ENCODE data around the gene LRRC74B. TPM values are rescaled to one million over a fixed set of nuclear protein-coding genes. Genes with fewer than 3 reads are reported as not detected.
"Not testable (repeated sequence)": the region's sequence is repeated elsewhere in the genome, so short reads cannot be mapped to it uniquely, and the experiment has no call there.

Gene LRRC74B
- polyA plus RNA-seq, 3 donors: not detected

DNA sequence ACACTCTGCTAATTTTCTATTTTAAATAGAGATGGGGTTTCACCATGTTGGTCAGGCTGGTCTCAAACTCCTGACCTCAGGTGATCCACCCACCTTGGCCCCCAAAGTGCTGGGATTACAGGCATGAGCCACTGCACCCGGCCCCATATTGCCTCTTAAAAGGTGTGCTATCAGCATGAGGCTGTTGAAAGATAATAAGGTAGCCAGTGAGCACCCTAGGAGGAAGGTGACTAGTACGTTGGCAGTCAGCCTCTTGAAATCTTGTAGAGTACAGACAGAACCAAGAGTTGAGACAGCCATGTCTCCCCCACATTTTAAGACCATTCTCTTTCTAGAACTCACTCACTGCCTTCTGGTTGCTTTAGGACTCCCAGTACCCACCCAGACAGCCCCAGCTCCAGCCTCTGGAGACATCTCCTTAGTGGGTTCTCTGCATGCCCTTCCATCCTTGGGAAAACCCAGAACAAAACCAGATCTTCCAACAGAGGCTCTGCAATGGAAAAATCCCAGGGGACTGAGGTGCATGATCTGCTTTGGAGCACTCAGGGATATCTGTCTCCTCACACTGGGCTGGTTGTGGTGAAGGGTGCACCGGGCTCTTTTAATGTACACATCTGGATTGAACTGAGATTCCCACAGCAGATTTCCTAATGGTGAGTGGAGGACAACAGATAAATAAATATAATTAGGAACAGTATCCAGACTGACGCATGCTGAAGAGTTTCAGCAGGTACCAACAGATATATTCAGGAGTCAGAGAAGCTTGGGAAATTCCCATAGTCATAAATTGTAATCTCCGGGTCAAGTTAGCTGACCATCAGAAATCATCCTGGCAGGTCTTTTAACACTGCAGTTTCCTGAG lies 49.4 kb downstream of the LRRC74B start:
- no peak overlapping the region for H3K4me3 ChIP-seq (replicated peaks in 1 of 3; ENCODE audit: low read depth in 2 of 3, low read length in 3 of 3)
- H3K9me3 ChIP-seq (replicated peaks in 1 of 2; ENCODE audit: control insufficient read depth in 1 of 2, insufficient read depth in 1 of 2, low read length in 2 of 2): no peaks in the 10 kb centered on the region
- no peak overlapping the region for H3K9ac ChIP-seq (ENCODE audit: insufficient read depth, low read length, poor library complexity, severe bottlenecking)
- H3K27ac Mint-ChIP-seq: peak overlapping the region in 1 of 7 donors; percentile 42
- H3K36me3 Mint-ChIP-seq: no peaks in the 10 kb centered on the region
- H4K20me1 ChIP-seq (ENCODE audit: insufficient read depth, low read length): no peaks in the 10 kb centered on the region
- no peaks in the 10 kb centered on the region for H3K79me2 ChIP-seq (ENCODE audit: insufficient read depth, low read length)
- no peaks in the 10 kb centered on the region for H3K36me3 ChIP-seq (replicated peaks in 1 of 2; ENCODE audit: control insufficient read depth in 1 of 2, insufficient read depth in 2 of 2, low read length in 2 of 2)
- DNase-seq: no peak
- H3K27me3 Mint-ChIP-seq (ENCODE audit: low read depth in 3 of 3): peaks cover 3 to 9% (median 6%) of the 10 kb centered on the region in 3 donors
- no peaks in the 10 kb centered on the region for H3K4me1 Mint-ChIP-seq
- H3K9me3 Mint-ChIP-seq: no peaks in the 10 kb centered on the region
- H3K27ac ChIP-seq (ENCODE audit: low read depth in 1 of 2, low read length in 2 of 2): no peak overlapping the region
- WGBS (ENCODE audit: insufficient coverage): 100% methylated on average over 3 of the region's 5 CpGs
- no peak for TF ChIP-seq CTCF (IDR thresholded peaks at IDR 0.05)
- H3K4me1 ChIP-seq (ENCODE audit: control insufficient read depth in 1 of 2, insufficient read depth in 2 of 2, low read length in 2 of 2): no peaks in the 10 kb centered on the region
- intact Hi-C loops (cut with micrococcal nuclease): no loop called here
- H3K27me3 ChIP-seq (ENCODE audit: control insufficient read depth in 2 of 2, insufficient read depth in 2 of 2, low read length in 2 of 2): no peaks in the 10 kb centered on the region
- H3K4me3 Mint-ChIP-seq: no peak overlapping the region
- H3K4me2 ChIP-seq (replicated peaks; ENCODE audit: extremely low read depth, low read length, poor library complexity, severe bottlenecking): no peak overlapping the region
- H2AFZ ChIP-seq (ENCODE audit: insufficient read depth, low read depth, low read length, poor library complexity, severe bottlenecking): no peak overlapping the region

- H3K36me3 ChIP-seq (replicated peaks in 1 of 2; ENCODE audit: control insufficient read depth in 1 of 2, insufficient read depth in 2 of 2, low read length in 2 of 2): no peaks in the 10 kb centered on the region
- Mint-ChIP-seq H3K27ac (no peak overlapping the region), H3K9me3 (no peaks in the 10 kb centered on the region), H3K4me3 (no peak overlapping the region), H3K4me1 (no peaks in the 10 kb centered on the region), H3K36me3 (no peaks in the 10 kb centered on the region), H3K27me3 (ENCODE audit: low read depth in 3 of 3) (peaks cover 1 to 8% (median 6%) of the 10 kb centered on the region in 3 donors)
- H3K79me2 ChIP-seq (ENCODE audit: insufficient read depth, low read length): no peaks in the 10 kb centered on the region
- H3K4me1 ChIP-seq (ENCODE audit: control insufficient read depth in 1 of 2, insufficient read depth in 2 of 2, low read length in 2 of 2): no peaks in the 10 kb centered on the region
- no peaks in the 10 kb centered on the region for H3K27me3 ChIP-seq (ENCODE audit: control insufficient read depth in 2 of 2, insufficient read depth in 2 of 2, low read length in 2 of 2)
- H3K9me3 ChIP-seq (replicated peaks in 1 of 2; ENCODE audit: control insufficient read depth in 1 of 2, insufficient read depth in 1 of 2, low read length in 2 of 2): no peaks in the 10 kb centered on the region
- no peak for TF ChIP-seq CTCF (IDR thresholded peaks at IDR 0.05)
- H3K4me3 ChIP-seq (replicated peaks in 1 of 3; ENCODE audit: low read depth in 2 of 3, low read length in 3 of 3): no peak overlapping the region
- no peak for DNase-seq
- H3K27ac ChIP-seq (ENCODE audit: low read depth in 1 of 2, low read length in 2 of 2): no peak overlapping the region
- no peak overlapping the region for H3K9ac ChIP-seq (ENCODE audit: insufficient read depth, low read length, poor library complexity, severe bottlenecking)
- no peak overlapping the region for H2AFZ ChIP-seq (ENCODE audit: insufficient read depth, low read depth, low read length, poor library complexity, severe bottlenecking)
- intact Hi-C loops (cut with micrococcal nuclease): no loop called here
- no peaks in the 10 kb centered on the region for H4K20me1 ChIP-seq (ENCODE audit: insufficient read depth, low read length)
- no peak overlapping the region for H3K4me2 ChIP-seq (replicated peaks; ENCODE audit: extremely low read depth, low read length, poor library complexity, severe bottlenecking)
Observed at GRCh38 chr22:21095773-21096107, 50.0 kb downstream of the LRRC74B start.

DNA sequence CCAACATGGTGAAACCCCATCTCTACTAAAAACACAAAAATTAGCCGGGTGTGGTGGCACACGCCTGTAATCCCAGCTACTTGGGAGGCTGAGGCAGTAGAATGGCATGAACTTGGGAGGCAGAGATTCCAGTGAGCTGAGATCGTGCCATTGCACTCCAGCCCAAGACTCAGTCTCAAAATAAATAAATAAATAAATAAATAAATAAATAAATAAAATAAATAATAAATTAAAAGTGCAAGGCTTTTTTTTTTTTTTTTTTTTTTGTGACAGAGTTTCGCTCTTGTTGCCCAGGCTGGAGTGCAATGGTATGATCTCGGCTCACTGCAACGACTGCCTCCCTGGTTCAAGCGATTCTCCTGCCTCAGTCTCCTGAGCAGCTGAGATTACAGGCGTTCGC lies 51.1 kb downstream of the LRRC74B start:
- H3K9ac ChIP-seq (ENCODE audit: insufficient read depth, low read length, poor library complexity, severe bottlenecking); H2AFZ ChIP-seq (ENCODE audit: insufficient read depth, low read depth, low read length, poor library complexity, severe bottlenecking); H3K27me3 ChIP-seq (ENCODE audit: control insufficient read depth in 2 of 2, insufficient read depth in 2 of 2, low read length in 2 of 2); H3K4me3 ChIP-seq (replicated peaks in 1 of 3; ENCODE audit: low read depth in 2 of 3, low read length in 3 of 3); H3K27ac ChIP-seq (ENCODE audit: low read depth in 1 of 2, low read length in 2 of 2); H3K9me3 Mint-ChIP-seq; DNase-seq; H3K4me3 Mint-ChIP-seq; H3K27ac Mint-ChIP-seq; intact Hi-C loops (cut with micrococcal nuclease); H3K79me2 ChIP-seq (ENCODE audit: insufficient read depth, low read length); H3K4me1 ChIP-seq (ENCODE audit: control insufficient read depth in 1 of 2, insufficient read depth in 2 of 2, low read length in 2 of 2); H3K36me3 ChIP-seq (replicated peaks in 1 of 2; ENCODE audit: control insufficient read depth in 1 of 2, insufficient read depth in 2 of 2, low read length in 2 of 2); H3K4me2 ChIP-seq (replicated peaks; ENCODE audit: extremely low read depth, low read length, poor library complexity, severe bottlenecking); H3K36me3 Mint-ChIP-seq; H4K20me1 ChIP-seq (ENCODE audit: insufficient read depth, low read length); H3K9me3 ChIP-seq (replicated peaks in 1 of 2; ENCODE audit: control insufficient read depth in 1 of 2, insufficient read depth in 1 of 2, low read length in 2 of 2); H3K4me1 Mint-ChIP-seq: not testable (repeated sequence)
- 94% methylated on average over 5 of the region's 9 CpGs for WGBS (ENCODE audit: insufficient coverage)
- peaks cover 1 to 12% (median 8%) of the 10 kb centered on the region in 3 donors for H3K27me3 Mint-ChIP-seq (ENCODE audit: low read depth in 3 of 3)

Measured in CD14-positive monocyte (primary cell).